ENCODE results near the gene CLMN. TPM values are rescaled to one million over a fixed set of nuclear protein-coding genes. Genes with fewer than 3 reads are reported as not detected.

The CLMN gene
- total and polyA plus RNA-seq, 2 of the 4 experiments (the other 2 are of a cell fraction): 0.10 to 0.18 TPM

DNA sequence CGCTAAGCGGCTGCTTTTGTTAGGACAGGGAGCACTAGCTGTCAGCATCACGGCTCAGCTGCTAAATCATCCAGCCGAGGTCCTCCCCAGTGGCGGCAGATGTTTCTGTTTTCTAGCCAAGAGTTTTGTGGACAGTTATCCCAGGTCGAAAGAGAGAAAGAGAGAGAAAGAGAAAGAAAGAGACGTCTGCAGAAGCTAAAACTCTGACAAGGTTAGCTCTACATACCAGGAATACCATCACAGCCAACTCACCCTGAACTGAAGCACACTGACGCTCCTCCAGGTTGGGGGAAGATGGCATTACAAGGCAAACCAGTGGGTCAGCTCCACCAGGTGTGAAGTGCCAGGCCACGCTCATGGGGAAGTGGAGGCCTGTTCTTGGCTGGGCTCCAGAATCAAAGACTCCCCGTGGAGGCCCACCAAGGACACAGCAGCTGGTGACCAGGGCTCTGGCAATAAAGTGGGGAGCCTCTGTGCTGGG lies 97.5 kb downstream of the CLMN start:
- dilution Hi-C loops (cut with HindIII; ENCODE audit: low sequenced_read_pairs, unreplicated experiment) (no loop called here), in situ Hi-C loops (cut with MboI; ENCODE audit: low sequenced_read_pairs) (no loop called here), intact Hi-C loops (cut with micrococcal nuclease) (loop anchor here (10.0 kb wide), 1 partner anchor 313 kb away; the partner anchor contains the start of gene GLRX5)
- no peaks in the 10 kb centered on the region for H3K27me3 ChIP-seq (ENCODE audit: control insufficient read depth, insufficient read depth, low read length)
- H4K91ac ChIP-seq (ENCODE audit: insufficient read depth, low read depth, low read length): no peak overlapping the region
- H2AK9ac ChIP-seq (replicated peaks; ENCODE audit: low read depth, low read length, poor library complexity): no peak overlapping the region
- peak overlapping the region; percentile 70 for H3K4me2 ChIP-seq (ENCODE audit: low read depth, low read length)
- no peak overlapping the region for H3K9ac ChIP-seq (ENCODE audit: low read depth, low read length)
- H2BK5ac ChIP-seq (ENCODE audit: low read depth, low read length, poor library complexity, severe bottlenecking): no peak overlapping the region
- ATAC-seq (ENCODE audit: low read depth): peak; percentile 66
- WGBS, 2 experiments (ENCODE audit: extremely low coverage in 2 of 2, insufficient read length in 1 of 2): no CpG with 5 or more reads among the region's 10 CpGs
- ChIA-PET CTCF (no interaction called here), POLR2A (ENCODE audit: unreplicated experiment) (no interaction called here)
- no peak overlapping the region for H2AK5ac ChIP-seq (ENCODE audit: low read depth, low read length)
- H2BK120ac ChIP-seq (ENCODE audit: low read depth, low read length): no peak overlapping the region
- peak overlapping the region; percentile 35 for H2AFZ ChIP-seq (replicated peaks; ENCODE audit: low read length, poor library complexity)
- no peak overlapping the region for H4K8ac ChIP-seq (ENCODE audit: low read depth in 2 of 2, low read length in 2 of 2)
- H3K23ac ChIP-seq (ENCODE audit: low read depth, low read length): no peak overlapping the region
- no peaks in the 10 kb centered on the region for H3K79me1 ChIP-seq (ENCODE audit: low read depth in 1 of 2, low read length in 2 of 2)
- peaks cover 2% of the 10 kb centered on the region; the same call in 1 of the 2 replicates for H3K4me1 ChIP-seq (ENCODE audit: control insufficient read depth, insufficient read depth, low read length)
- no peaks in the 10 kb centered on the region for H3K9me1 ChIP-seq (ENCODE audit: insufficient read depth, low read length)
- H3K36me3 ChIP-seq (ENCODE audit: control insufficient read depth, insufficient read depth, low read length): no peaks in the 10 kb centered on the region
- H4K20me1 ChIP-seq (ENCODE audit: insufficient read depth, low read length): no peaks in the 10 kb centered on the region
- H3K18ac ChIP-seq (ENCODE audit: low read depth, low read length): no peak overlapping the region
- no peak overlapping the region for H3K56ac ChIP-seq (ENCODE audit: extremely low read depth, insufficient read depth, low read length)
- DNase-seq: peak; percentile 38
- TF ChIP-seq USF2 (IDR thresholded peaks at IDR 0.05; ENCODE audit: low read depth, low read length): no peak
- no peak overlapping the region for H2BK15ac ChIP-seq (ENCODE audit: low read depth, low read length)
- H2BK20ac ChIP-seq (ENCODE audit: low read depth, low read length): no peak overlapping the region
- no peak overlapping the region; the same call in 1 of the 2 replicates for H4K5ac ChIP-seq (ENCODE audit: low read depth, low read length)
- H3K4ac ChIP-seq (ENCODE audit: low read depth, low read length): no peak overlapping the region
- no TSS peak for BruUV-seq (replicated peaks)
- H3K14ac ChIP-seq (replicated peaks; ENCODE audit: low read depth, low read length): no peak overlapping the region
- H3K9me3 ChIP-seq (ENCODE audit: control insufficient read depth, insufficient read depth, low read length): no peaks in the 10 kb centered on the region
- peak overlapping the region; percentile 20; the same call in 1 of the 2 replicates for H3K4me3 ChIP-seq (ENCODE audit: insufficient read depth, low read depth, low read length)
- no peak overlapping the region for H3K27ac ChIP-seq (ENCODE audit: insufficient read depth, low read length)

All from IMR-90 (cell line).